Hepatocyte (in vitro differentiated cells): ENCODE measurements around the gene SORBS2.

ENCODE experiments used
- EZH2 ChIP-seq: fragments of 200-600 bp; sonication (generic); IDR thresholded peaks from 2 replicates; pipeline ENCODE4 v1.6.1; 2016; ENCODE audit warnings: antibody characterized with exemption, mild to moderate bottlenecking, borderline replicate concordance
- EZH2phosphoT487 ChIP-seq: fragments of 200-600 bp; sonication (generic); IDR thresholded peaks from one replicate; pipeline ENCODE4 v1.6.1; 2018; ENCODE audit warnings: antibody characterized with exemption, mild to moderate bottlenecking, low read depth, moderate library complexity; ENCODE audit not compliant: unreplicated experiment, severe bottlenecking
- TF ChIP-seq, protein P1 (sequence below): fragments of 200-600 bp; sonication (generic); IDR thresholded peaks from 2 replicates; pipeline ENCODE4 v1.5.1; 2016; ENCODE audit warnings: antibody characterized with exemption, mild to moderate bottlenecking; ENCODE audit not compliant: poor library complexity

DNA sequence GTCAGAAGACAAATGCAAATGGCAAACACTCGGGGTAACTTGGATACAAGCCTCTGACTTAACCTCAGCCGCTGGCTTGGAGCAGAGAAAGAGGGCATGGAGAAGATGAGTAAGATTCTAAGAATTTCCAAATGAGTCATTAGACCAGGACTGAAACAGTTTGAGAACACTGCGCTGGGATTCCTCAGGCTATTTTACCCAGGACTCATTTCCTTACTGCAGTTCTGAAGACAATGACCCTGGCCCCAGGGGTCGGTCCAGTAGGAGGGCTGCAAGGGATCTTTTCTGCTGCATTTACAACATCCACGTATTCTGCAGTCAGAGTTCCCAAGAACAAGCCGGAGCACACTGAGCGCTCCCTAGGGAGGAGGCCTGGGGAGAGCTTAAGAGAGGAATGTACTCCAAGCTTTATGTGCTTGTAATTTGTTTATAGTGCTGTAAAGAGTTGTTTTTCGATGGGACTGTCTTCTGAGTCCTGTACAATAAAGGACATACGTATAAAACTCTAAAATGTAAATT is 27.3 kb upstream of the SORBS2 start:
- TF ChIP-seq, protein P1, sequence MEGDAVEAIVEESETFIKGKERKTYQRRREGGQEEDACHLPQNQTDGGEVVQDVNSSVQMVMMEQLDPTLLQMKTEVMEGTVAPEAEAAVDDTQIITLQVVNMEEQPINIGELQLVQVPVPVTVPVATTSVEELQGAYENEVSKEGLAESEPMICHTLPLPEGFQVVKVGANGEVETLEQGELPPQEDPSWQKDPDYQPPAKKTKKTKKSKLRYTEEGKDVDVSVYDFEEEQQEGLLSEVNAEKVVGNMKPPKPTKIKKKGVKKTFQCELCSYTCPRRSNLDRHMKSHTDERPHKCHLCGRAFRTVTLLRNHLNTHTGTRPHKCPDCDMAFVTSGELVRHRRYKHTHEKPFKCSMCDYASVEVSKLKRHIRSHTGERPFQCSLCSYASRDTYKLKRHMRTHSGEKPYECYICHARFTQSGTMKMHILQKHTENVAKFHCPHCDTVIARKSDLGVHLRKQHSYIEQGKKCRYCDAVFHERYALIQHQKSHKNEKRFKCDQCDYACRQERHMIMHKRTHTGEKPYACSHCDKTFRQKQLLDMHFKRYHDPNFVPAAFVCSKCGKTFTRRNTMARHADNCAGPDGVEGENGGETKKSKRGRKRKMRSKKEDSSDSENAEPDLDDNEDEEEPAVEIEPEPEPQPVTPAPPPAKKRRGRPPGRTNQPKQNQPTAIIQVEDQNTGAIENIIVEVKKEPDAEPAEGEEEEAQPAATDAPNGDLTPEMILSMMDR, result no peak
- TF ChIP-seq EZH2 (no peak), EZH2phosphoT487 (no peak)
